ENCODE results near the gene MRPL1.
A peak's percentile ranks its signal among the peaks of the same experiment; 100 is the strongest.
"Not testable (repeated sequence)": the region's sequence is repeated elsewhere in the genome, so short reads cannot be mapped to it uniquely, and the experiment has no call there.

The MRPL1 gene

GRCh38 chr4:77861495-77861894 is 1.1 kb upstream of the MRPL1 start:
- H2AFZ ChIP-seq (ENCODE audit: low read depth, low read length) = peak overlapping the region; percentile 100
- peaks cover 12% of the 10 kb centered on the region for H3K4me1 ChIP-seq (ENCODE audit: insufficient read depth, low read length)
- peak overlapping the region; percentile 69 for H3K4me3 ChIP-seq (ENCODE audit: low read length)
- H3K27me3 ChIP-seq (ENCODE audit: insufficient read depth, low read length) = no peaks in the 10 kb centered on the region
- H3K36me3 ChIP-seq (ENCODE audit: insufficient read depth, low read length) = no peaks in the 10 kb centered on the region
- no peaks in the 10 kb centered on the region for H3K9me3 ChIP-seq (ENCODE audit: low read length)

- Histone ChIP-seq H2AFZ (ENCODE audit: low read depth, low read length) (peak overlapping the region; percentile 100), H3K4me3 (ENCODE audit: low read length) (peak overlapping the region; percentile 69), H3K4me1 (ENCODE audit: insufficient read depth, low read length) (peaks cover 12% of the 10 kb centered on the region)
- not testable (repeated sequence) for H3K9me3 ChIP-seq (ENCODE audit: low read length); H3K27me3 ChIP-seq (ENCODE audit: insufficient read depth, low read length); H3K36me3 ChIP-seq (ENCODE audit: insufficient read depth, low read length)
Observed at GRCh38 chr4:77863341-77863740, 711 bp downstream of the MRPL1 start.

- peaks cover 12% of the 10 kb centered on the region for H3K4me1 ChIP-seq (ENCODE audit: insufficient read depth, low read length)
- H3K27me3 ChIP-seq (ENCODE audit: insufficient read depth, low read length) = no peaks in the 10 kb centered on the region
- no peaks in the 10 kb centered on the region for H3K9me3 ChIP-seq (ENCODE audit: low read length)
- no peak overlapping the region for H3K4me3 ChIP-seq (ENCODE audit: low read length)
- no peak overlapping the region for H2AFZ ChIP-seq (ENCODE audit: low read depth, low read length)
- H3K36me3 ChIP-seq (ENCODE audit: insufficient read depth, low read length) = peaks cover 2% of the 10 kb centered on the region
Observed at GRCh38 chr4:77865259-77865658, 2.6 kb downstream of the MRPL1 start.

- Histone ChIP-seq H3K4me1 (ENCODE audit: insufficient read depth, low read length) (no peaks in the 10 kb centered on the region), H3K36me3 (ENCODE audit: insufficient read depth, low read length) (peaks cover 31% of the 10 kb centered on the region), H3K9me3 (ENCODE audit: low read length) (no peaks in the 10 kb centered on the region), H3K27me3 (ENCODE audit: insufficient read depth, low read length) (no peaks in the 10 kb centered on the region), H3K4me3 (ENCODE audit: low read length) (no peak overlapping the region), H2AFZ (ENCODE audit: low read depth, low read length) (no peak overlapping the region)
Observed at GRCh38 chr4:77872723-77873445, 10.3 kb downstream of the MRPL1 start.

- H3K4me1 ChIP-seq (ENCODE audit: insufficient read depth, low read length) = no peaks in the 10 kb centered on the region
- H3K4me3 ChIP-seq (ENCODE audit: low read length) = no peak overlapping the region
- no peaks in the 10 kb centered on the region for H3K27me3 ChIP-seq (ENCODE audit: insufficient read depth, low read length)
Observed at GRCh38 chr4:77877167-77877566, 14.5 kb downstream of the MRPL1 start.

GRCh38 chr4:77877771-77878565 is 15.3 kb downstream of the MRPL1 start:
- no peaks in the 10 kb centered on the region for H3K4me1 ChIP-seq (ENCODE audit: insufficient read depth, low read length)
- no peak overlapping the region for H2AFZ ChIP-seq (ENCODE audit: low read depth, low read length)
- H3K4me3 ChIP-seq (ENCODE audit: low read length) = no peak overlapping the region
- H3K9me3 ChIP-seq (ENCODE audit: low read length) = no peaks in the 10 kb centered on the region
- peaks cover 27% of the 10 kb centered on the region for H3K36me3 ChIP-seq (ENCODE audit: insufficient read depth, low read length)
- H3K27me3 ChIP-seq (ENCODE audit: insufficient read depth, low read length) = no peaks in the 10 kb centered on the region

More at GRCh38 chr4:77877167-77877566, 14.5 kb downstream of the MRPL1 start:
- Histone ChIP-seq H2AFZ (ENCODE audit: low read depth, low read length) (no peak overlapping the region), H3K9me3 (ENCODE audit: low read length) (no peaks in the 10 kb centered on the region), H3K36me3 (ENCODE audit: insufficient read depth, low read length) (peaks cover 34% of the 10 kb centered on the region)

GRCh38 chr4:77880784-77881183 is 18.2 kb downstream of the MRPL1 start:
- H3K27me3 ChIP-seq (ENCODE audit: insufficient read depth, low read length) = no peaks in the 10 kb centered on the region
- no peak overlapping the region for H3K4me3 ChIP-seq (ENCODE audit: low read length)
- no peaks in the 10 kb centered on the region for H3K9me3 ChIP-seq (ENCODE audit: low read length)
- H2AFZ ChIP-seq (ENCODE audit: low read depth, low read length) = no peak overlapping the region
- no peaks in the 10 kb centered on the region for H3K4me1 ChIP-seq (ENCODE audit: insufficient read depth, low read length)
- peaks cover 24% of the 10 kb centered on the region for H3K36me3 ChIP-seq (ENCODE audit: insufficient read depth, low read length)

GRCh38 chr4:77881460-77882295 is 19.0 kb downstream of the MRPL1 start:
- Histone ChIP-seq H3K4me3 (ENCODE audit: low read length) (no peak overlapping the region), H3K27me3 (ENCODE audit: insufficient read depth, low read length) (no peaks in the 10 kb centered on the region), H3K4me1 (ENCODE audit: insufficient read depth, low read length) (no peaks in the 10 kb centered on the region), H2AFZ (ENCODE audit: low read depth, low read length) (no peak overlapping the region), H3K9me3 (ENCODE audit: low read length) (no peaks in the 10 kb centered on the region), H3K36me3 (ENCODE audit: insufficient read depth, low read length) (peaks cover 29% of the 10 kb centered on the region)

- Histone ChIP-seq H3K36me3 (ENCODE audit: insufficient read depth, low read length) (peaks cover 22% of the 10 kb centered on the region), H3K27me3 (ENCODE audit: insufficient read depth, low read length) (no peaks in the 10 kb centered on the region), H3K4me3 (ENCODE audit: low read length) (no peak overlapping the region)
Observed at GRCh38 chr4:77893451-77893850, 30.8 kb downstream of the MRPL1 start.

GRCh38 chr4:77899607-77900006 is 37.0 kb downstream of the MRPL1 start:
- H3K4me1 ChIP-seq (ENCODE audit: insufficient read depth, low read length) = no peaks in the 10 kb centered on the region
- no peaks in the 10 kb centered on the region for H3K9me3 ChIP-seq (ENCODE audit: low read length)
- no peak overlapping the region for H3K4me3 ChIP-seq (ENCODE audit: low read length)
- no peaks in the 10 kb centered on the region for H3K27me3 ChIP-seq (ENCODE audit: insufficient read depth, low read length)
- peaks cover 18% of the 10 kb centered on the region for H3K36me3 ChIP-seq (ENCODE audit: insufficient read depth, low read length)
- no peak overlapping the region for H2AFZ ChIP-seq (ENCODE audit: low read depth, low read length)

More at GRCh38 chr4:77893451-77893850, 30.8 kb downstream of the MRPL1 start:
- no peak overlapping the region for H2AFZ ChIP-seq (ENCODE audit: low read depth, low read length)
- H3K9me3 ChIP-seq (ENCODE audit: low read length) = no peaks in the 10 kb centered on the region
- no peaks in the 10 kb centered on the region for H3K4me1 ChIP-seq (ENCODE audit: insufficient read depth, low read length)

GRCh38 chr4:77903186-77903585 is 40.6 kb downstream of the MRPL1 start:
- Histone ChIP-seq H3K4me3 (ENCODE audit: low read length) (no peak overlapping the region), H3K27me3 (ENCODE audit: insufficient read depth, low read length) (no peaks in the 10 kb centered on the region), H3K4me1 (ENCODE audit: insufficient read depth, low read length) (no peaks in the 10 kb centered on the region), H3K9me3 (ENCODE audit: low read length) (no peaks in the 10 kb centered on the region), H2AFZ (ENCODE audit: low read depth, low read length) (no peak overlapping the region), H3K36me3 (ENCODE audit: insufficient read depth, low read length) (peaks cover 6% of the 10 kb centered on the region)

GRCh38 chr4:77905651-77906263 is 43.1 kb downstream of the MRPL1 start:
- H2AFZ ChIP-seq (ENCODE audit: low read depth, low read length) = no peak overlapping the region
- no peak overlapping the region for H3K4me3 ChIP-seq (ENCODE audit: low read length)
- peaks cover 2% of the 10 kb centered on the region for H3K36me3 ChIP-seq (ENCODE audit: insufficient read depth, low read length)
- H3K4me1 ChIP-seq (ENCODE audit: insufficient read depth, low read length) = no peaks in the 10 kb centered on the region
- no peaks in the 10 kb centered on the region for H3K9me3 ChIP-seq (ENCODE audit: low read length)
- H3K27me3 ChIP-seq (ENCODE audit: insufficient read depth, low read length) = no peaks in the 10 kb centered on the region
